Right ventricle myocardium superior (tissue), 1 donor: ENCODE measurements around the gene ADGRB3. TPM values are rescaled to one million over a fixed set of nuclear protein-coding genes. Genes with fewer than 3 reads are reported as not detected.
"Not testable (repeated sequence)": the region's sequence is repeated elsewhere in the genome, so short reads cannot be mapped to it uniquely, and the experiment has no call there.

Experiments
- ATAC-seq: fragments of 200-7000 bp; cut with Tn5 transposase; one replicate; pipeline ENCODE4 v1.9.1; 2020; ENCODE audit warnings: mild to moderate bottlenecking; ENCODE audit not compliant: poor library complexity
- DNase-seq: peaks from one replicate; pipeline ENCODE4 v3.0.0-alpha.2; 2020
- intact Hi-C: fragments of 100-400 bp; cut with DNase I; formaldehyde crosslinking; loops from one replicate; pipeline ENCODE4 v1.11.2; 2022
- total RNA-seq: library from RNA; stranded (reverse); fragmentation: NEBNext Ultra II Directional; extraction: Animal tissue kit (Norgen Biotek cat#: 25700); gene quantifications from one replicate; pipeline ENCODE4 v1.2.1, GENCODE V29; 2021
- donor health status: DM: no; HTN: yes; CAD: no; lungs with severe emphysema.

ADGRB3 gene
- total RNA-seq, 1 donor from 2014 or later = 2.0 TPM

DNA sequence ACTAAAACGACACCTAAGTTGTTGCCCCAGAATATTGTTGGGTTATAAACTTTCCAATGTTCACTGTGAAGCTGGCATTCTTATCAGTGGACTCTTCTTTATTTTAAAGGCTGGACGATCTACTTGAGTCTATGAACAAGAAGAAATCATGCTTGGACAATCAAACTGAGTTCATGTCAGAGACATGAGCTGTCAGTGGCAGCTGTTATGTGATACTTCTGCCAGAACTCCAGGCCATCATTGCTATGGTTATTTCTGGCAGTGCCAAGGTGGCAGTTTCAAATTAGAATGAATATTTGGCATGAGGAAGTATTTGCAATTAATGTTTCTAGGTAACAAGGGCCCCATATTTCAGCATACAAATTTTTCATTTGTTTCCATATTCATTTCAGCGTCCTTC lies 744.4 kb downstream of the ADGRB3 start:
- DNase-seq (no peak), ATAC-seq (peak; percentile 94)

DNA sequence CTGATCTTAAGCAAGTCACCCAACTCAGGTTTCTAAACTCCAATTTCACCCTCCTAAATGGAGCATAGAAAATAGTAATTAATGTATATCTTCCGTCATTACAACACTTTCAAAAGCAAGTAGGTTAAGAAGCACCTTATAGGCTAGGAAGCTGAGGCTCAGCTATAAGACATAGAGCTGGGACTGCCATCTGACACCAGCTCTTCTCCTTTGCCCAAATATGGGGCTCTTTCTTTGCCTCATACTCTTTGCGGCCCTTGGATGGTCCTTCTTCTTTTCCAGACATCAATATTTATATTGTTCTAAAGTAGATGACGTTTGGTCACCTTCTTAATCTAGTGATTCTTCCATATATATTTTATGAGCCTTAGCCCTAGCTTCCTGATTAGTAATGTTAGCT lies 748.5 kb downstream of the ADGRB3 start:
- no peak for ATAC-seq
- intact Hi-C loops = no loop called here
- no peak for DNase-seq

More for the DNA sequence above, 744.4 kb downstream of the ADGRB3 start:
- intact Hi-C loops = no loop called here

DNA sequence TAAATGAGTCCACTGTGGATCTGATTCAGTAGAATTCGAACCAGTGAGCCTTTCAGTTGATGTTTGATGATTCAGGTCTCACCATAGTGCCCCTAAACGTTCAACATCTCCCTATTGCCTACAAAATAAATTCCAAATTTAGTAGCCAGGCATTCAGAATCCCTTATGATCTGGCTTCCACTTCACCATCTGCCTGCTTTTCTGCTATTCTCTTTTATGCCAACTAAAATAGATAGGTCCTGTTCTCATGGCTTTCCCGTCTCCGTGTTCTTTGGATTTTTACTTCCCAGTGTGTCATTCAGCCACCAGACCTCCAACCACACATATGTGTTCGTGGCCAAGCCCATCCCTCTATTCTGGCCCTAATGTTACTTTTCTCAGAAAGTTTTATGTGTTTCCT lies 751.3 kb downstream of the ADGRB3 start:
- ATAC-seq = no peak
- no peak for DNase-seq
- intact Hi-C loops = no loop called here

DNA sequence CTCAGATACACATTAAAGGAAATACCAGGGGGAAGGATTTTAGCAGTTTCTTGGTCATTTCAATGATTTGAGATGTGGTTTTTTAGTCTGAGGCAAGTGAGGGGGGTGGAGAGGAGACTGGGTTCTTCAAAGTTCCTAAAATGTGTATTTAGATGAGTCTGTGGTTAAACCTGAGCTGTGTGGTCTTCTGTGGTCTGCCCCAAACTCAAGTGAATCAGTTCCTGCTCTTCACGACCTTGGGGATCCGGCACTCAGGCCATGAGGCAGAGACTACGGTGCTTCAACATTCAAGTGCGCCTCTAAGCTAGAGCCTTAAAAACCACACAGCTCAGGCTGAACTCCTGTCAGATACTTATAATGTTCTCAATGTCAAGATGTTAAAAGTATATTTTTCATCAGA lies 755.0 kb downstream of the ADGRB3 start:
- intact Hi-C loops = no loop called here
- ATAC-seq (no peak), DNase-seq (no peak)

DNA sequence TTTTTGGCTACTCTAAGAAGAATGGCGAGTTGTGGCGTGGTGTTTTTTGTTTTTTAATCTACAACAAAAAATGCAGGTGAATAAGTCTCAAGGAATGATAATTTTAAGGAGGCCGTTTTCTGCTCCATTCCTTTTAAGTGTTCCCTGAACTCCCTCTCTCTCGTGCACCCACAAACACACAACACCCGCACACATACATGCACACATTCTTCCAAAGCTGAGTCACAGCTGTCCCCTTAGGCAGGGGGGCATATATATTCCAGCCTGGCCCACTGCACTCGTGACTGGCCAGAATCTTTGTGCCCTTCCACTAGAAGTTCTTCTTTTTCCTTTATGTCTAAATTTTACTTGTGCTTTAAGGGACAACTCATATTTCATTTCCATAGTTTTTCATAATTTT lies 756.0 kb downstream of the ADGRB3 start:
- no peak for ATAC-seq
- no peak for DNase-seq
- intact Hi-C loops = no loop called here

DNA sequence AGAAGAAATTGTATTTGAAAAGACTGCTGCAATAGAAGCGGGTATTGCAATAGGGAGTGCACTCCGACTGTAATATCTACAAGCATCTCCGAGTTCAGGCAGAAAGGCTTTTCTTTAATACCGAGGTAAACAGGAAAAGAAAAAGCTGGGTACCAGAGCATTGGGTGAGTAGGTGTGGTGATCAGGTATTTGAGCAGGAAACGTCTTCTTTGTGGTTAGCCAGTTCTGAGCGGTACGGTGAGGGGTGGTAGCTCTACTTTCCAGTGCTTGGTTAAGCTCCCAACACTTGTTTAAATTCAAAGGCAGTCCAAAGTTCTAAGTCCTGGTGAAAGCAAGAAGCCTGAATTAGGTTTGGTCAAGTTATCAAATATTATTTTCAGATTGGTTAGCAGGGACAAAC lies 757.7 kb downstream of the ADGRB3 start:
- no peak for ATAC-seq
- no peak for DNase-seq
- intact Hi-C loops = no loop called here

DNA sequence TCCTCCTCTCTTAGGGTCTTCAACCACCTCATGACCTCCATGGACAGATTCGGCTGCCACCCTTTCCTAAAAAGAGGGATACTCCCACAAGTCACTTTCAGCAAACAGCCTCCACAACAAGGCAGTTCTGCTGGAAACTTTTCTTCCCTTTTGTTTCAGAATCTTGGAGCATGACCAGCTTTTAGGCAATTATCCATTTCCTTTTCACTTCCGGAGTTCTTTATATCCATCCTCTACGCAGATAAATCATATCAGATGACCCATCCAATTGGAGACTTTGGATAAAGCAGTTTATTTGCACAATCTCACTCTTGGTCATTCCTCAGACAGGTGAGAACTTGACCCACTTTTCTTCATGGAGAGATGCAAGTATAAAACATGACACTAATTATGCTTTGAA lies 763.2 kb downstream of the ADGRB3 start:
- no peak for ATAC-seq

DNA sequence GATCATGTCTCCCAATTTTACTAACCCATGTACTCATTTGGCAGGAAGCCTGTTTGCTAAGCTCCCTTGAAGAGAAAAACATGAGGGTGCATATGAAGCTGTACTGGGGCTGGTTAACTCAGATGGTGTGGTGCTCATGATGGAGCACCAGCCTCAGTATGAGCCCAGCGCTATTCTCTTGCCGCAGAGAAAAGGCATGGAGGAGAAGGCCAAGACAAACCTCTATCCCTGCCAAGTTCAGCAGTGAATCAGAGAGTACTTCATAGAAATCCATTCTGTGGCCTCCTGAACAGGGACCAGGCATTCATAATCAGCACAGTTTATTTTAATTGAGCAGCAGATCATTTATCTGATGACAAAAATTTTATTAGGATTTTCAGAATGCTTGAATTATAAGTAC lies 763.6 kb downstream of the ADGRB3 start:
- DNase-seq (no peak), ATAC-seq (no peak)
- intact Hi-C loops = no loop called here

More for the DNA sequence above, 763.2 kb downstream of the ADGRB3 start:
- intact Hi-C loops = no loop called here
- no peak for DNase-seq

DNA sequence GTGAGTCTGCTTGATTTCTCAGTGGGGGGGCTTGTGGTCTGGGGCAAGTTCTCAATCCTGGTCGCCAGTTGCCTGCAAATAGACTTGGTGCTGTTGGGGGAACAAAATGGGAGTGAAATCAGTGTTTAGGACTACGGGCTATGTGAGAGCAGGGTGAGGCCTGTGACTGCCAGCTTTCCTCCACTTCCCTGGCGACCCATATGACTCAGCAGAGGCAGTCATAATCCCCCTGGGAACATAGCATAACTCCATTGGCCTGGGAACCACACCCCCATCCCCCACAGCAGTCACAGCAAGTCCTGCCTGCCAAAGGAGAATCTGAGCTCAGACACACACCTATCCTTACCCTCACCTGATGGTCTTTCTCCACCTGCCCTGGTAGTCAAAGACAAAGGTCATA lies 773.8 kb downstream of the ADGRB3 start:
- no peak for ATAC-seq
- intact Hi-C loops = no loop called here
- no peak for DNase-seq

DNA sequence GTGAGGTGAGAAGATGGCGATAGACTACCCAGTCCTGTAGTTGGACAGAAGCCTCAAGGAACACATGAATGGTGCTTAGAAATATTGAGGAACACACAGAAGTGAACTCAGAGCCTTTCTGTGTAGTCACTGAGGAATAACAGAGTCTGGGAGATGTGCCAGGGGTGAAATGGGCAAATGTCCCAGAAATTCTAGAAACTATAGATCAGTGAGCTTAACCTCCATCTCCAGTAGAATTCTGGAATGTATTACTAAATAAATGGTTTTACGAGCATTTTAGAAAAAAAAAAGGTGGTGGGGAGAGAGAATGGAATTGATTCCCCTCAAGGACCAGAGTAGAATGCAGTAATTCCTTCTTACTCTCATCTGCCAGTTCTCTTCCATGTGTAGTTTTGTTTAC lies 781.7 kb downstream of the ADGRB3 start:
- DNase-seq (no peak), ATAC-seq (no peak)
- intact Hi-C loops = no loop called here

DNA sequence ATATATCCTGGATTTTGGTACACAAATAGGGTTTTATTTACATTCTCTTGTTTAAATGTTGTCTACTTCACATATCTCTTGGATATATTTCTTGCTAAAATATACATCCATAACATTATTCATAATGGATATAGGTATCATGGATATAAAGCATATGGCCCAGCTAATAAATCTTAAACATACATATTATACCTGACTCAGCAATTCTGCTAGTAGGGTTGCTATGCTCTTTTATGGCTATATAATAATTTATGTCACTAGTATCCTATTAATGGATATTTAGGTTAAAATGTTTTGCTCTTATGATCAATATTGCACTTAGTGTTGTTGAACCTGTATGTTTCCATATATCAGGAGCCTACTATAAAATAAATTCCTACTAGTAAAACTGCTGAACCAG lies 786.2 kb downstream of the ADGRB3 start:
- no peak for ATAC-seq
- no peak for DNase-seq
- intact Hi-C loops = no loop called here

DNA sequence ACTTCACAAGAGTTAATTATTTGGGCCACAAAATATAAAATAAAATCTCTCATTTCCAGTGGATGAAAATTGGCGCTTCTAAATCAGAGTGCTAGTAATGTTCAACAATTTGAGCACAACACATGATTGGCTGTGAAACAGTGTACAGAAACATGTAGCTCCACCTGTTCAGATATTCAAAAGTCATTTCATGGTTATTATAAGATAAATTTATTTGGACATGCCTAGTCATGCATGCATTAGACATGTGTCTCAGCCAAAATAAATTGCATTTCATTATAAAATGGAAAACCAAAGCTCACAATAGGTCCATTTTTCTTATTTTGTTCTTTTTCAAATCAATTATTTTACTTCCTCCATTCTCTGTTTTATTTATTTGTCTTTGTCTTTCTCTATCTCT lies 786.9 kb downstream of the ADGRB3 start:
- DNase-seq (no peak), ATAC-seq (no peak)
- intact Hi-C loops = no loop called here

DNA sequence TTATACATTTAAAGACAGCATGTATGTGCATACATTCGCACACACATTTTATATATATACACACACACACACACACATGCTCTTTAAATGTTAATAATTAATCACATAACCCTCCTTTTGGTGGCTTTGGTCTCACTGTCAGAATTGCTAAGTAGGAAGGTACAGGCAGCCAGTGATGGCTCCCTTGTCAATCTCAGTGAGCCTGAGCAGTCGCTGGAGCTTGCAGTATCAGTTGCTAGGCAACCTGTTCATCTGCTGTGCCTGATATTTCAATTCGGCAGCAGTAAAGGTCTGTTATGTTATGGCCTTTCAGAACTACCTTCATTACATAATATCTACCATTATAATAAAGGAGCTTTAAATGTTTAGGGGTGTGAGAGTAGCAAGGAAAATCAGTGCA lies 787.4 kb downstream of the ADGRB3 start:
- DNase-seq (no peak), ATAC-seq (no peak)
- intact Hi-C loops = no loop called here

DNA sequence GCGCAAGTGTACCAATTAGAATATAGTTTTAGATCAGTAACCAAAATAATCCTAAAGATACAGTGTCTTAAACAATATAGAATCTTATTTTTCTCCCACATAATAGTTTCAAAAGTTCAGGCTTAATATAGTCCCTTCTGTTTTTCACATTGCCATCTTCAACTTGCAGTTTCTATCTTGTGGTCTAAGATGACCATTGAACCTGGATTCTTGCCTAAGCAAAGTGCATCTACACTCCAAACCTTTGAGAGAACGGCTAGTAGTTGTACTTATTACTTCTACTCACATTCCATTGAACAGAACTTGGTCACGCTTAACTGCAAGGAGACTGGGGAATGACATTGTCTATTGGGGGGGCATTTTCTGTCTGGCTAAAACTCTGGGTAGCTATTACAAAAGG lies 788.7 kb downstream of the ADGRB3 start:
- no peak for DNase-seq
- intact Hi-C loops = no loop called here
- ATAC-seq = no peak

DNA sequence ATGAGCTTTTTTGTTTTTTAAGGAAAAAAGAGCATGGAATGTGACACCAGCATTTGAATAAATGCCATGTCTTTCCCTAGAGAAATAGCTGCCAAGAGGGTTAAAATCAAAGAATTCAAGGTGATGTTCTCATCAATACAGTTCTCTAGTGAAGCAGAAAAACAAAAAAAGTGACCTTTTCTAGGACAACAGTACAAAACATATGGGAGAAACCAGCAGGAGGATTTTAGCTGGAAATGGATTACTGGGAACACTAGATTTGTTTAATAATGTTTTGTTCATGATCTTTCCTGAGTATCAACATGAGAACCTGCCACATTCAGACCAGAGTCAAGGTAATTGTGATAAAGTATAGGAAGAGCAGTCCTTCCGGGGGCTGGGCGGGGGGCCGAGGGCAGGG lies 789.5 kb downstream of the ADGRB3 start:
- DNase-seq = no peak
- intact Hi-C loops = no loop called here

DNA sequence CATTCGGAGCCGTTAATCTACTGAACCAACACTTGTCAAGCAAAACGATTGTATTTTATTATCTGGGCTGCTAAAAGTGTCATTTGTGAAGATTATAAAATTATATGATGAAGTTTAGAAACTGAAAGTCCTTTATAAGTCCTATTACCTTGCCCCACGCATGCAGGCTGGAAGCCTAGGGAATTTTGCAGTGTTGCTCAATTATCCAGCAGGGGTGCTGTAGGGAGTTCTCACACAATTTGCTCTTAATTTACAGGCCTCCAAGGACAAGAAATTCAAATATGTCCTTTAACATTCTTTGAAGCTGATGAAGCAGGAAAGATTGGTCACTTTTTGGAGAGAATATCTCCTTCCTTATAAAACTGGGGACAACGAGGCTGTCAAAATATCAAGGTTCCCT lies 792.8 kb downstream of the ADGRB3 start:
- ATAC-seq (no peak), DNase-seq (no peak)
- intact Hi-C loops = no loop called here

More for the DNA sequence above, 789.5 kb downstream of the ADGRB3 start:
- no peak for ATAC-seq

DNA sequence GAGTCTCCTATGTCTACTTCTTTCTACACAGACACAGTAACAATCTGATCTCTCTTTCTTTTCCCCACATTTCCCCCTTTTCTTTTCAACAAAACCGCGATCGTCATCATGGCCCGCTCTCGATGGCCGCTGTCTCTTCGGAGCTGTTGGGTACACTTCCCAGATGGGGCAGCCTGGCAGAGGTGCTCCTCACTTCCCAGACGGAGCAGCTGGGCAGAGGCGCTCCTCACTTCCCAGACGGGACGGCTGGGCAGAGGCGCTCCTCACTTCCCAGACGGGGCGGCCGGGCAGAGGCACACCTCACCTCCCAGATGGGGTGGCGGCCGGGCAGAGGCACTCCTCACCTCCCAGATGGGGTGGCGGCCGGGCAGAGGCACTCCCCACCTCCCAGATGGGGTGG lies 797.1 kb downstream of the ADGRB3 start:
- ATAC-seq, DNase-seq, intact Hi-C loops: not testable (repeated sequence)

DNA sequence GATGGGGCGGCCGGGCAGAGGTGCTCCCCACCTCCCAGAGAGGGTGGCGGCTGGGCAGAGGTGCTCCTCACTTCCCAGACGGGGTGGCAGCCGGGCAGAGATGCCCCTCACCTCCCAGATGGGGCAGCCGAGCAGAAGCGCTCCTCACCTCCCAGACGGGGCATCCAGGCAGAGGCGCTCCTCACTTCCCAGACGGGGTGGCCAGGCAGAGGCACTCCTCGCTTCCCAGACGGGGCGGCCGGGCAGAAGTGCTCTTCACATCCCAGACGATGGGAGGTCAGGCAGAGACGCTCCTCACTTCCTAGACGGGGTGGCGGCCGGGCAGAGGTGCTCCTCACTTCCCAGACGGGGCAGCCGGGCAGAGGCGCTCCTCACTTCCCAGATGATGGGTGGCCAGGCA lies 798.0 kb downstream of the ADGRB3 start:
- ATAC-seq, intact Hi-C loops, DNase-seq: not testable (repeated sequence)

DNA sequence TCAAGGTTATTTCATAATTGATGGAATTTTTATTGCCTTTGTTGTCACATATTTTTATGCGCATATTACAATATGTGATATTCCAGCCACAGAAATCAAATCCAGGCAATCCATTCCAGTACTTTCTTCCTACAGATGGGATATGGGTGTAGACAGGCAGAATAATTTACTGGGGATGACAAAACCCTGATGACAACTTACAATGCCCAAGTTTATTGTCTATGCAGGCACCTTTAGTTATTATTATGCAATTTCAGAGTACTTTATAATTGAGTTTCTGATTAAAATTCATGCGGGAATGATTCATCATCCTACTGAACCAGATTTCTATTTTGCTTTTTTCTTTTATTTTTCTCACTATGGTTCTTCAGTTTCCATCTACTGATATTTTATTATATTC lies 803.0 kb downstream of the ADGRB3 start:
- ATAC-seq = no peak
- intact Hi-C loops = no loop called here

More for the DNA sequence above, 803.0 kb downstream of the ADGRB3 start:
- no peak for DNase-seq
